Epithelial cell of esophagus (primary cell): ENCODE results near the gene HAUS2.

ENCODE experiments used
- DNase-seq: peaks from one replicate; pipeline ENCODE4 v3.0.0; 2010; ENCODE audit warnings: low read depth
- H3K4me3 ChIP-seq: 2 replicates; pipeline ENCODE4 v1.5.1; 2011; ENCODE audit warnings: mild to moderate bottlenecking, low read length, control low read depth
- TF ChIP-seq, protein P1 (sequence below): IDR thresholded peaks from 2 replicates; pipeline ENCODE4 v1.5.1; 2011; ENCODE audit warnings: low read depth, mild to moderate bottlenecking, low read length, control low read depth, inconsistent platforms; ENCODE audit not compliant: insufficient read depth; ENCODE audit errors: missing control alignments

The HAUS2 gene

DNA sequence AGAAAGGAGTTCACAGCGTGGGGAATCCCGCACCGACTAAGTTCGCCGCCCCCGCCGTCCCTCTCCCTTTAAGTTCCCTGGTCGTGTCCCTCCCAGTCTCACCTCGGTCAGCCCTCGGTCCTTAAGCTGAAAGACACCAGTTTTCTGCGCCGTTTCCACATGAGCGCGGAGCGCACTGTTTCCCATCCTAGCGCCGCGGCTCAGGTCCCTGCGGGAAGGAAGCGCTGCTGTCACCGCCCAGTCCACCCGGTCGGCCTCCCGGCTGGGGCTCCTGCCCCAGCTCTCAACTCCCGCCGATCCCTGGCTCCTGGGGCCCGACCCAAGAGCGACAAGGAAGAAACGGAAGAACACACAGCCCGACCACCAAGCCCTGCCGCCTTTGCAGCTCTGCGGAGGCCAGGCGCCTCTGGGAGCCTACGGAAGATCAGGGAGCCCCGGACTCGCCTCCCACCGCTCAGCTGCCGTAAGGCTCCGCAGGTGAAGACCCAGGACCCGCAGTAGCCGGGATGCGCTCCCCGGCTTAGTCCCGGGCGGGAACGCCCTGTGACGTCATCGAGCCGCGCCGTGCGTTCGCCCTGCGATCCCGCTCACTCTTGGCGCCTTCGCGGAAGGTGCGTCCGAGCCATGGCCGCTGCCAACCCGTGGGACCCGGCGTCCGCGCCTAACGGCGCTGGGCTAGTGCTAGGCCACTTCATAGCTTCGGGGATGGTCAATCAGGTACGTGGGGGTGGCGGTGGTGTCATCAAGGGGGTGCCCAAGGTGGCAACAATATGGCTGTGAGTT is at the start of gene HAUS2, which contains the start of gene LRRC57:
HAUS2 (plus strand) TSS at position 590 of the 783 bp plus-strand sequence; CDS start at position 625, 35 bp downstream.
LRRC57 (minus strand) TSS at position 545 of the 783 bp plus-strand sequence; CDS start at position 186, 359 bp downstream.
- DNase-seq, result peak; percentile 92
- TF ChIP-seq, protein P1, sequence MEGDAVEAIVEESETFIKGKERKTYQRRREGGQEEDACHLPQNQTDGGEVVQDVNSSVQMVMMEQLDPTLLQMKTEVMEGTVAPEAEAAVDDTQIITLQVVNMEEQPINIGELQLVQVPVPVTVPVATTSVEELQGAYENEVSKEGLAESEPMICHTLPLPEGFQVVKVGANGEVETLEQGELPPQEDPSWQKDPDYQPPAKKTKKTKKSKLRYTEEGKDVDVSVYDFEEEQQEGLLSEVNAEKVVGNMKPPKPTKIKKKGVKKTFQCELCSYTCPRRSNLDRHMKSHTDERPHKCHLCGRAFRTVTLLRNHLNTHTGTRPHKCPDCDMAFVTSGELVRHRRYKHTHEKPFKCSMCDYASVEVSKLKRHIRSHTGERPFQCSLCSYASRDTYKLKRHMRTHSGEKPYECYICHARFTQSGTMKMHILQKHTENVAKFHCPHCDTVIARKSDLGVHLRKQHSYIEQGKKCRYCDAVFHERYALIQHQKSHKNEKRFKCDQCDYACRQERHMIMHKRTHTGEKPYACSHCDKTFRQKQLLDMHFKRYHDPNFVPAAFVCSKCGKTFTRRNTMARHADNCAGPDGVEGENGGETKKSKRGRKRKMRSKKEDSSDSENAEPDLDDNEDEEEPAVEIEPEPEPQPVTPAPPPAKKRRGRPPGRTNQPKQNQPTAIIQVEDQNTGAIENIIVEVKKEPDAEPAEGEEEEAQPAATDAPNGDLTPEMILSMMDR, result no peak
- peak within 1 kb of the TSS; percentile 97 for H3K4me3 ChIP-seq

DNA sequence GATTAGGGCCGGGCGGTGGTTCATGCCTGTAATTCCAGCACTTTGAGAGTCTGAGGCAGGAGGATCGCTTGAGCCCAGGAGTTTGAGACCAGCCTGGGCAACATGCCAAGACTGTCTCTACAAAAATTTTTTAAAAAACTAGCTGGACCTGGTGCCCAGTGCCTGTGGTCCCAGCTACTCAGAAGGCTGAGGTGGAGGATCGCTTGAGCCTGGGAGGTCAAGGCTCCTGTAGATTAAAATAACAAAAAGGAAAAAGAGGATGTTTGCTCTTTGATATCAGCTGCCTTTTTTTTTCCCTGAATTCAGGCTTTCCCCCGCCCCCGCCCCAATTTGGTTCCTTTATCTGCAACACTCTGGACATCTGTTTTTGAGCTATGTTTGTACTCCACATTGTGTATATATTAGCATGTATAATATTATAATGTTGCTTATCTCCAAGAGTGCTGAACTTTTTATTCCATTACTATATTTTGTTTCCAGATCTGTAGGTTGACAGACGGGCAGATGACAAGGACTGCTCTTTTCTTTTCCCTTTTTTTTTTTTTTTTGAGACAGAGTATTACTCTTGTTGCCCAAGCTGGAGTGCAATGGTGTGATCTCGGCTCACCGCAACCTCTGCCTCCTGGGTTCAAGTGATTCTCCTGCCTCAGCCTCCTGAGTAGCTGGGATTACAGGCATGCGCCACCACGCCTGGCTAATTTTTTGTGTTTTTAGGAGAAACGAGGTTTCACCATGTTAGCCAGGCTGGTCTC is 48.6 kb upstream of the HAUS2 start:
- H3K4me3 ChIP-seq, result no peak overlapping the region
- TF ChIP-seq, protein P1, result no peak
- no peak for DNase-seq

DNA sequence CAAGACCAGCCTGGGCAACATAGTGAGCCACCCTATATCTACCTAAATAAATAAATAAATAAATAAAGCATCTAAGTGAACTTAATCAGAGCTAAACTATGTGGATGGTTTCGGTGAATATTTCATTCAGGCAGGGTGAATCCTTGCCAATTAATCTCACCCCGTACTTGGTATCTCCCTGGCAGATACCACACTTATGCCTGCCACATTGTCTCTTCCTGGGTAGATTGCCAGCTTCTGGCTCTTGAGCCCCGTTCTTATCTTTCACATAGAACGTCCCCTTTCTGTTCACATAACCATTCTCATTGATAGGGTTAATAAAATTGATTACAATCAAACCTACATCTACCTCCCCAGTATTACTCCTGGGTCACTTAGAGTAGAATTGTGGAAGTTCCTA is 46.2 kb upstream of the HAUS2 start:
- no peak for DNase-seq
- no peak overlapping the region for H3K4me3 ChIP-seq
- TF ChIP-seq, protein P1, result no peak

- DNase-seq, result no peak
- TF ChIP-seq, protein P1, result no peak
- no peak overlapping the region for H3K4me3 ChIP-seq
Observed at GRCh38 chr15:42503825-42504224, 44.8 kb upstream of the HAUS2 start.

DNA sequence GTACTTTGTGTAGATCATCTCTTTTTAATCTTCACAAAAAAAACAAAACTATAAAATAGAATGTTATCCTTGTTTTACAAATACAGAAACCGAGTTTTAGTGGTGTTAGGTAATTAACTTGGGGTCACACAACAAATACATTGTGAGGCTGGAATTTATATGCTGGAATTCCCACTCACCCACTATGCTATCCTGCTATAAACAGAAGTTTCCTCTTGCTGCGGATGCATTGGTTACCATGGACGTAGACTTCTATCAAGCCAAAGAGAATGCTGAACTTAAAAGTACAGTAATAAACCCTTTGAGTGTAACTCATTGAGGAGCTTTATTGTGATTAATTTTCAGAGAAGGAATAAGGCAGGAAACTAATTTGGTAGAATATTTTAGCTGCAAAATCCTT is 44.0 kb upstream of the HAUS2 start:
- no peak for DNase-seq
- TF ChIP-seq, protein P1, result no peak
- no peak overlapping the region for H3K4me3 ChIP-seq

- TF ChIP-seq, protein P1, result no peak
- no peak overlapping the region for H3K4me3 ChIP-seq
- peak; percentile 7 for DNase-seq
Observed at GRCh38 chr15:42507514-42507913, 41.1 kb upstream of the HAUS2 start.

GRCh38 chr15:42508263-42508690 is 40.4 kb upstream of the HAUS2 start:
- no peak overlapping the region for H3K4me3 ChIP-seq
- no peak for DNase-seq
- TF ChIP-seq, protein P1, result no peak
